OCI-LY1 (cell line): ENCODE data around the gene FOXJ3.

Experiments used
- H2AFZ ChIP-seq: fragments of 200-600 bp; sonication (generic), shearing (Covaris generic); 2 replicates; pipeline ENCODE4 v1.6.0; 2014; ENCODE audit warnings: antibody characterized with exemption, mild to moderate bottlenecking, low read length
- H3F3A ChIP-seq: fragments of 200-600 bp; sonication (generic), shearing (Covaris generic); 2 replicates; pipeline ENCODE4 v1.6.0; 2014; ENCODE audit warnings: mild to moderate bottlenecking, antibody characterized with exemption, low read length, moderate library complexity; ENCODE audit not compliant: insufficient read depth
- H3K27ac ChIP-seq: fragments of 200-600 bp; sonication (generic); 2 replicates; pipeline ENCODE4 v1.5.1; 2014; ENCODE audit warnings: low read length, mixed run types, mild to moderate bottlenecking, low read depth; ENCODE audit not compliant: poor library complexity, severe bottlenecking
- H3K27me3 ChIP-seq: fragments of 200-600 bp; sonication (generic); 2 replicates; pipeline ENCODE4 v1.6.0; 2014; ENCODE audit warnings: antibody characterized with exemption, mild to moderate bottlenecking, low read length, moderate library complexity; ENCODE audit not compliant: insufficient read depth
- H3K36me3 ChIP-seq: fragments of 200-600 bp; sonication (generic); 2 replicates; pipeline ENCODE4 v1.6.1; 2014; ENCODE audit warnings: mild to moderate bottlenecking, antibody characterized with exemption, low read length, moderate library complexity, mixed read lengths; ENCODE audit not compliant: insufficient read depth
- H3K4me1 ChIP-seq: fragments of 200-600 bp; sonication (generic); 2 replicates; pipeline ENCODE4 v1.5.1; 2014; ENCODE audit warnings: mild to moderate bottlenecking, low read length, moderate library complexity; ENCODE audit not compliant: insufficient read depth, severe bottlenecking
- H3K4me2 ChIP-seq: fragments of 200-600 bp; sonication (generic), shearing (Covaris generic); 2 replicates; pipeline ENCODE4 v1.6.1; 2014; ENCODE audit warnings: low read length
- H3K4me3 ChIP-seq: fragments of 200-600 bp; sonication (generic); 2 replicates; pipeline ENCODE4 v1.5.1; 2014; ENCODE audit warnings: low read length, low read depth, mild to moderate bottlenecking, mixed read lengths; ENCODE audit not compliant: poor library complexity, severe bottlenecking
- H3K79me2 ChIP-seq: fragments of 200-600 bp; shearing (Covaris generic); 2 replicates; pipeline ENCODE4 v1.6.1; 2016; ENCODE audit warnings: mixed run types, low read length, mixed read lengths; ENCODE audit not compliant: insufficient read depth
- H3K9ac ChIP-seq: fragments of 200-600 bp; sonication (generic), shearing (Covaris generic); 2 replicates; pipeline ENCODE4 v1.6.1; 2014; ENCODE audit warnings: mild to moderate bottlenecking, low read length, mixed read lengths
- H3K9me2 ChIP-seq: fragments of 200-600 bp; sonication (generic), shearing (Covaris generic); 2 replicates; pipeline ENCODE4 v1.6.1; 2014; ENCODE audit warnings: low read depth, mild to moderate bottlenecking, low read length, mixed read lengths
- H3K9me3 ChIP-seq: fragments of 200-600 bp; shearing (Covaris generic); 2 replicates; pipeline ENCODE4 v1.6.1; 2014; ENCODE audit warnings: low read length, mixed read lengths
- H4K20me1 ChIP-seq: fragments of 200-600 bp; sonication (generic), shearing (Covaris generic); 2 replicates; pipeline ENCODE4 v1.6.0; 2016; ENCODE audit warnings: mild to moderate bottlenecking, low read length; ENCODE audit not compliant: insufficient read depth
- CTCF ChIP-seq: fragments of 200-600 bp; sonication (generic), shearing (Covaris generic); IDR thresholded peaks from 2 replicates; pipeline ENCODE4 v1.5.1; 2017; ENCODE audit warnings: mild to moderate bottlenecking, antibody characterized with exemption, low read length, moderate library complexity, mixed read lengths
- EZH2 ChIP-seq: fragments of 200-600 bp; sonication (generic), shearing (Covaris generic); IDR thresholded peaks from 2 replicates; pipeline ENCODE4 v1.8.0; 2017; ENCODE audit warnings: borderline replicate concordance, mixed run types, mild to moderate bottlenecking, antibody characterized with exemption, low read length, moderate library complexity, mixed read lengths

The FOXJ3 gene

GRCh38 chr1:42316292-42316691 lies 18.7 kb downstream of the FOXJ3 start:
- Histone ChIP-seq H3K4me1 (peaks cover 16% of the 10 kb centered on the region), H3K9me2 (no peaks in the 10 kb centered on the region), H3F3A (no peaks in the 10 kb centered on the region), H3K79me2 (peaks cover 97% of the 10 kb centered on the region), H2AFZ (no peak overlapping the region), H3K4me3 (no peak overlapping the region), H3K27me3 (no peaks in the 10 kb centered on the region), H3K9ac (no peak overlapping the region), H3K36me3 (peaks cover 8% of the 10 kb centered on the region; the same call in 1 of the 2 replicates), H4K20me1 (no peaks in the 10 kb centered on the region), H3K27ac (no peak overlapping the region), H3K4me2 (no peak overlapping the region), H3K9me3 (no peaks in the 10 kb centered on the region)
- TF ChIP-seq CTCF (no peak), EZH2 (no peak)

DNA sequence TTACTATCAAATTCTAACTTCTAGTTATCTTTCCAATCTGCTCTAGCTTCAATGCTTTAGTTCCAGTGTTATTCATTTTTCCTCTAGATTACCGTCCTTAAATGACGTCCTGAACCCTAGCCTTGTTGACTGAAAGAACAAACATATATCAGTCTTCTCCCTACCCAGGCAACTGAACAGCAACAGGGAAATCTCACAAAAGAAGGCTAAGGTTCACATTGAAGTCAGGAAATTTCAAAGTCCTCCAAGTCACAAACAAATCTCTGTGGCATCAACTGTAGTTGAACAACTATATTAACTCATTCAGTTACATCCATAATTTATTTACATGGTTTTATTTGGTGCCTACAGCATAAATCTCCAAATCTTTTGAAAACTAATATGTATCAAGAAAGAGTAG lies 19.5 kb downstream of the FOXJ3 start:
- H3F3A ChIP-seq, result no peaks in the 10 kb centered on the region
- H3K36me3 ChIP-seq, result peaks cover 11% of the 10 kb centered on the region; the same call in 1 of the 2 replicates
- no peak overlapping the region for H3K4me3 ChIP-seq
- no peak overlapping the region for H3K4me2 ChIP-seq
- peaks cover 13% of the 10 kb centered on the region for H3K4me1 ChIP-seq
- H3K9me3 ChIP-seq, result no peaks in the 10 kb centered on the region
- peaks cover 96% of the 10 kb centered on the region for H3K79me2 ChIP-seq
- no peaks in the 10 kb centered on the region for H4K20me1 ChIP-seq
- no peak for TF ChIP-seq CTCF
- TF ChIP-seq EZH2, result no peak
- H3K9ac ChIP-seq, result no peak overlapping the region
- no peak overlapping the region for H3K27ac ChIP-seq
- no peaks in the 10 kb centered on the region for H3K9me2 ChIP-seq
- no peaks in the 10 kb centered on the region for H3K27me3 ChIP-seq
- H2AFZ ChIP-seq, result no peak overlapping the region

GRCh38 chr1:42313970-42314369 lies 21.1 kb downstream of the FOXJ3 start:
- peaks cover 16% of the 10 kb centered on the region; the same call in 1 of the 2 replicates for H3K36me3 ChIP-seq
- H3K4me1 ChIP-seq, result no peaks in the 10 kb centered on the region
- no peaks in the 10 kb centered on the region for H3K27me3 ChIP-seq
- no peak overlapping the region for H3K27ac ChIP-seq
- H3K4me2 ChIP-seq, result no peak overlapping the region
- H3F3A ChIP-seq, result no peaks in the 10 kb centered on the region
- peaks cover 81% of the 10 kb centered on the region for H3K79me2 ChIP-seq
- no peaks in the 10 kb centered on the region for H4K20me1 ChIP-seq
- no peak for TF ChIP-seq CTCF
- no peak for TF ChIP-seq EZH2
- no peaks in the 10 kb centered on the region for H3K9me3 ChIP-seq
- no peak overlapping the region for H3K4me3 ChIP-seq
- no peaks in the 10 kb centered on the region for H3K9me2 ChIP-seq
- no peak overlapping the region for H2AFZ ChIP-seq
- H3K9ac ChIP-seq, result no peak overlapping the region
